ENCODE data around the gene KLF6.

DNA sequence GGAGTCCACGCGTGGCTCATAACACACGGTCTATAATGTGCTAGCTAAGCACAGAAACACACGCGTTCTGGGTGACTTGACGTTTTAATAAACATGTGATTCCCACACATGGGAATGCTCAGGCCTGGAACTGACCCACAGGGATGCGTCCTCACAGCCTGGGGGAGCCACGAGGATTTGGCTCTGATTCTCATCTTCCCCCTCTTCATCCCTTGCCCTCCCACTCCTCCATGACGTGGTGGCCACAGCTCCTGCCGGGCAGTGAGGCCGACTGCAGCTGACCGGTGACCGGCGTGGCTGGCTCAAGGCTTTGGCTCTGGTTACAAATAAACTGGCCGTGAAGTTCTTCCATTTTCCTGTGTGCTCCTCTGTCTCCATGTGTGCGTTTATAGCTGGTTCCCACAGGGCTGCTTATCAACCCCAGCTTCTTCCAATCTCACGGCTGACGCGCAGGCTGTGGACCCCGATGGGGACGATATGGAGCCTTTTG, 40.9 kb upstream of the KLF6 start:
- TF ChIP-seq, protein P1, sequence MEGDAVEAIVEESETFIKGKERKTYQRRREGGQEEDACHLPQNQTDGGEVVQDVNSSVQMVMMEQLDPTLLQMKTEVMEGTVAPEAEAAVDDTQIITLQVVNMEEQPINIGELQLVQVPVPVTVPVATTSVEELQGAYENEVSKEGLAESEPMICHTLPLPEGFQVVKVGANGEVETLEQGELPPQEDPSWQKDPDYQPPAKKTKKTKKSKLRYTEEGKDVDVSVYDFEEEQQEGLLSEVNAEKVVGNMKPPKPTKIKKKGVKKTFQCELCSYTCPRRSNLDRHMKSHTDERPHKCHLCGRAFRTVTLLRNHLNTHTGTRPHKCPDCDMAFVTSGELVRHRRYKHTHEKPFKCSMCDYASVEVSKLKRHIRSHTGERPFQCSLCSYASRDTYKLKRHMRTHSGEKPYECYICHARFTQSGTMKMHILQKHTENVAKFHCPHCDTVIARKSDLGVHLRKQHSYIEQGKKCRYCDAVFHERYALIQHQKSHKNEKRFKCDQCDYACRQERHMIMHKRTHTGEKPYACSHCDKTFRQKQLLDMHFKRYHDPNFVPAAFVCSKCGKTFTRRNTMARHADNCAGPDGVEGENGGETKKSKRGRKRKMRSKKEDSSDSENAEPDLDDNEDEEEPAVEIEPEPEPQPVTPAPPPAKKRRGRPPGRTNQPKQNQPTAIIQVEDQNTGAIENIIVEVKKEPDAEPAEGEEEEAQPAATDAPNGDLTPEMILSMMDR (conservative IDR thresholded peaks at IDR 0.05; ENCODE audit: low read depth, low read length): no peak
- no peak for TF ChIP-seq EZH2phosphoT487 (IDR thresholded peaks at IDR 0.05; ENCODE audit: borderline replicate concordance, low read length)
- no peak for TF ChIP-seq EZH2 (IDR thresholded peaks at IDR 0.05; ENCODE audit: low read length, unreplicated experiment)

Data from PC-3 (cell line).